ENCODE results near the gene MROH7. TPM values are rescaled to one million over a fixed set of nuclear protein-coding genes. Genes with fewer than 3 reads are reported as not detected.

Gene MROH7
- total and polyA plus RNA-seq, 9 of the 15 experiments (the other 6 are each of a cell fraction or from before 2014, with no cell fraction given): not detected

GRCh38 chr1:54698346-54698745 is 56.8 kb downstream of the MROH7 start (continued):
- TF ChIP-seq GTF2F1 (IDR thresholded peaks at IDR 0.05; ENCODE audit: low read depth, low read length) (no peak), THAP12 (CRISPR knock-in tag; IDR thresholded peaks at IDR 0.05) (no peak), FOXA1 (IDR thresholded peaks at IDR 0.05; ENCODE audit: borderline replicate concordance) (no peak), ZNF655 (CRISPR knock-in tag; IDR thresholded peaks at IDR 0.05) (no peak)
- TF ChIP-seq, protein P1, sequence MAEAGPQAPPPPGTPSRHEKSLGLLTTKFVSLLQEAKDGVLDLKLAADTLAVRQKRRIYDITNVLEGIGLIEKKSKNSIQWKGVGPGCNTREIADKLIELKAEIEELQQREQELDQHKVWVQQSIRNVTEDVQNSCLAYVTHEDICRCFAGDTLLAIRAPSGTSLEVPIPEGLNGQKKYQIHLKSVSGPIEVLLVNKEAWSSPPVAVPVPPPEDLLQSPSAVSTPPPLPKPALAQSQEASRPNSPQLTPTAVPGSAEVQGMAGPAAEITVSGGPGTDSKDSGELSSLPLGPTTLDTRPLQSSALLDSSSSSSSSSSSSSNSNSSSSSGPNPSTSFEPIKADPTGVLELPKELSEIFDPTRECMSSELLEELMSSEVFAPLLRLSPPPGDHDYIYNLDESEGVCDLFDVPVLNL (CRISPR knock-in tag; IDR thresholded peaks at IDR 0.05; ENCODE audit: low read depth): no peak
- TF ChIP-seq, protein P2, sequence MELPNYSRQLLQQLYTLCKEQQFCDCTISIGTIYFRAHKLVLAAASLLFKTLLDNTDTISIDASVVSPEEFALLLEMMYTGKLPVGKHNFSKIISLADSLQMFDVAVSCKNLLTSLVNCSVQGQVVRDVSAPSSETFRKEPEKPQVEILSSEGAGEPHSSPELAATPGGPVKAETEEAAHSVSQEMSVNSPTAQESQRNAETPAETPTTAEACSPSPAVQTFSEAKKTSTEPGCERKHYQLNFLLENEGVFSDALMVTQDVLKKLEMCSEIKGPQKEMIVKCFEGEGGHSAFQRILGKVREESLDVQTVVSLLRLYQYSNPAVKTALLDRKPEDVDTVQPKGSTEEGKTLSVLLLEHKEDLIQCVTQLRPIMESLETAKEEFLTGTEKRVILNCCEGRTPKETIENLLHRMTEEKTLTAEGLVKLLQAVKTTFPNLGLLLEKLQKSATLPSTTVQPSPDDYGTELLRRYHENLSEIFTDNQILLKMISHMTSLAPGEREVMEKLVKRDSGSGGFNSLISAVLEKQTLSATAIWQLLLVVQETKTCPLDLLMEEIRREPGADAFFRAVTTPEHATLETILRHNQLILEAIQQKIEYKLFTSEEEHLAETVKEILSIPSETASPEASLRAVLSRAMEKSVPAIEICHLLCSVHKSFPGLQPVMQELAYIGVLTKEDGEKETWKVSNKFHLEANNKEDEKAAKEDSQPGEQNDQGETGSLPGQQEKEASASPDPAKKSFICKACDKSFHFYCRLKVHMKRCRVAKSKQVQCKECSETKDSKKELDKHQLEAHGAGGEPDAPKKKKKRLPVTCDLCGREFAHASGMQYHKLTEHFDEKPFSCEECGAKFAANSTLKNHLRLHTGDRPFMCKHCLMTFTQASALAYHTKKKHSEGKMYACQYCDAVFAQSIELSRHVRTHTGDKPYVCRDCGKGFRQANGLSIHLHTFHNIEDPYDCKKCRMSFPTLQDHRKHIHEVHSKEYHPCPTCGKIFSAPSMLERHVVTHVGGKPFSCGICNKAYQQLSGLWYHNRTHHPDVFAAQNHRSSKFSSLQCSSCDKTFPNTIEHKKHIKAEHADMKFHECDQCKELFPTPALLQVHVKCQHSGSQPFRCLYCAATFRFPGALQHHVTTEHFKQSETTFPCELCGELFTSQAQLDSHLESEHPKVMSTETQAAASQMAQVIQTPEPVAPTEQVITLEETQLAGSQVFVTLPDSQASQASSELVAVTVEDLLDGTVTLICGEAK (IDR thresholded peaks at IDR 0.05): no peak
- TF ChIP-seq, protein P2 (CRISPR knock-in tag; IDR thresholded peaks at IDR 0.05): no peak
